ENCODE data around the gene CSAG2. TPM values are rescaled to one million over a fixed set of nuclear protein-coding genes. Genes with fewer than 3 reads are reported as not detected.

Gene CSAG2
- total and polyA plus RNA-seq, 2 experiments from 2014 or later, result not detected

- Mint-ChIP-seq H3K27me3 (ENCODE audit: insufficient read depth, low read depth, poor library complexity) (no peaks in the 10 kb centered on the region), H3K4me1 (no peaks in the 10 kb centered on the region; the same call in 2 of the 3 replicates), H3K4me3 (no peak overlapping the region), H3K36me3 (ENCODE audit: low read depth) (no peaks in the 10 kb centered on the region), H3K27ac (no peak overlapping the region), H3K9me3 (no peaks in the 10 kb centered on the region)
- no peak for DNase-seq (ENCODE audit: low spot score)
- Histone ChIP-seq H3K9me2 (ENCODE audit: insufficient read depth) (no peaks in the 10 kb centered on the region), H3K36me3 (ENCODE audit: insufficient read depth) (no peaks in the 10 kb centered on the region), H3K4me1 (ENCODE audit: insufficient read depth) (no peaks in the 10 kb centered on the region), H3K4me3 (no peak overlapping the region), H4K20me1 (replicated peaks; ENCODE audit: insufficient read depth) (no peaks in the 10 kb centered on the region), H3K79me2 (replicated peaks; ENCODE audit: insufficient read depth) (no peaks in the 10 kb centered on the region), H3K27ac (ENCODE audit: low read depth) (no peak overlapping the region), H3F3A (replicated peaks; ENCODE audit: low read depth) (no peaks in the 10 kb centered on the region), H3K27me3 (ENCODE audit: insufficient read depth) (no peaks in the 10 kb centered on the region), H3K4me2 (no peak overlapping the region), H2AFZ (no peak overlapping the region)
- no peak for ATAC-seq
- TF ChIP-seq CREB1 (CRISPR knock-in tag; IDR thresholded peaks at IDR 0.05; ENCODE audit: low read depth) (no peak), JUNB (IDR thresholded peaks at IDR 0.05; ENCODE audit: unreplicated experiment) (no peak), NANOG (IDR thresholded peaks at IDR 0.05; ENCODE audit: borderline replicate concordance) (no peak), POLR2AphosphoS5 (IDR thresholded peaks at IDR 0.05; ENCODE audit: low read depth) (no peak), EZH2phosphoT487 (IDR thresholded peaks at IDR 0.05; ENCODE audit: unreplicated experiment) (no peak), ZNF331 (CRISPR knock-in tag; IDR thresholded peaks at IDR 0.05; ENCODE audit: low read depth) (no peak), EZH2 (IDR thresholded peaks at IDR 0.05; ENCODE audit: low read depth, unreplicated experiment) (no peak), STAT1 (IDR thresholded peaks at IDR 0.05; ENCODE audit: unreplicated experiment) (no peak), ZNF114 (CRISPR knock-in tag; IDR thresholded peaks at IDR 0.05) (no peak), ETS1 (IDR thresholded peaks at IDR 0.05) (no peak)
- TF ChIP-seq, protein P1, sequence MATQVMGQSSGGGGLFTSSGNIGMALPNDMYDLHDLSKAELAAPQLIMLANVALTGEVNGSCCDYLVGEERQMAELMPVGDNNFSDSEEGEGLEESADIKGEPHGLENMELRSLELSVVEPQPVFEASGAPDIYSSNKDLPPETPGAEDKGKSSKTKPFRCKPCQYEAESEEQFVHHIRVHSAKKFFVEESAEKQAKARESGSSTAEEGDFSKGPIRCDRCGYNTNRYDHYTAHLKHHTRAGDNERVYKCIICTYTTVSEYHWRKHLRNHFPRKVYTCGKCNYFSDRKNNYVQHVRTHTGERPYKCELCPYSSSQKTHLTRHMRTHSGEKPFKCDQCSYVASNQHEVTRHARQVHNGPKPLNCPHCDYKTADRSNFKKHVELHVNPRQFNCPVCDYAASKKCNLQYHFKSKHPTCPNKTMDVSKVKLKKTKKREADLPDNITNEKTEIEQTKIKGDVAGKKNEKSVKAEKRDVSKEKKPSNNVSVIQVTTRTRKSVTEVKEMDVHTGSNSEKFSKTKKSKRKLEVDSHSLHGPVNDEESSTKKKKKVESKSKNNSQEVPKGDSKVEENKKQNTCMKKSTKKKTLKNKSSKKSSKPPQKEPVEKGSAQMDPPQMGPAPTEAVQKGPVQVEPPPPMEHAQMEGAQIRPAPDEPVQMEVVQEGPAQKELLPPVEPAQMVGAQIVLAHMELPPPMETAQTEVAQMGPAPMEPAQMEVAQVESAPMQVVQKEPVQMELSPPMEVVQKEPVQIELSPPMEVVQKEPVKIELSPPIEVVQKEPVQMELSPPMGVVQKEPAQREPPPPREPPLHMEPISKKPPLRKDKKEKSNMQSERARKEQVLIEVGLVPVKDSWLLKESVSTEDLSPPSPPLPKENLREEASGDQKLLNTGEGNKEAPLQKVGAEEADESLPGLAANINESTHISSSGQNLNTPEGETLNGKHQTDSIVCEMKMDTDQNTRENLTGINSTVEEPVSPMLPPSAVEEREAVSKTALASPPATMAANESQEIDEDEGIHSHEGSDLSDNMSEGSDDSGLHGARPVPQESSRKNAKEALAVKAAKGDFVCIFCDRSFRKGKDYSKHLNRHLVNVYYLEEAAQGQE (IDR thresholded peaks at IDR 0.05; ENCODE audit: unreplicated experiment), result no peak
- TF ChIP-seq, protein P2, sequence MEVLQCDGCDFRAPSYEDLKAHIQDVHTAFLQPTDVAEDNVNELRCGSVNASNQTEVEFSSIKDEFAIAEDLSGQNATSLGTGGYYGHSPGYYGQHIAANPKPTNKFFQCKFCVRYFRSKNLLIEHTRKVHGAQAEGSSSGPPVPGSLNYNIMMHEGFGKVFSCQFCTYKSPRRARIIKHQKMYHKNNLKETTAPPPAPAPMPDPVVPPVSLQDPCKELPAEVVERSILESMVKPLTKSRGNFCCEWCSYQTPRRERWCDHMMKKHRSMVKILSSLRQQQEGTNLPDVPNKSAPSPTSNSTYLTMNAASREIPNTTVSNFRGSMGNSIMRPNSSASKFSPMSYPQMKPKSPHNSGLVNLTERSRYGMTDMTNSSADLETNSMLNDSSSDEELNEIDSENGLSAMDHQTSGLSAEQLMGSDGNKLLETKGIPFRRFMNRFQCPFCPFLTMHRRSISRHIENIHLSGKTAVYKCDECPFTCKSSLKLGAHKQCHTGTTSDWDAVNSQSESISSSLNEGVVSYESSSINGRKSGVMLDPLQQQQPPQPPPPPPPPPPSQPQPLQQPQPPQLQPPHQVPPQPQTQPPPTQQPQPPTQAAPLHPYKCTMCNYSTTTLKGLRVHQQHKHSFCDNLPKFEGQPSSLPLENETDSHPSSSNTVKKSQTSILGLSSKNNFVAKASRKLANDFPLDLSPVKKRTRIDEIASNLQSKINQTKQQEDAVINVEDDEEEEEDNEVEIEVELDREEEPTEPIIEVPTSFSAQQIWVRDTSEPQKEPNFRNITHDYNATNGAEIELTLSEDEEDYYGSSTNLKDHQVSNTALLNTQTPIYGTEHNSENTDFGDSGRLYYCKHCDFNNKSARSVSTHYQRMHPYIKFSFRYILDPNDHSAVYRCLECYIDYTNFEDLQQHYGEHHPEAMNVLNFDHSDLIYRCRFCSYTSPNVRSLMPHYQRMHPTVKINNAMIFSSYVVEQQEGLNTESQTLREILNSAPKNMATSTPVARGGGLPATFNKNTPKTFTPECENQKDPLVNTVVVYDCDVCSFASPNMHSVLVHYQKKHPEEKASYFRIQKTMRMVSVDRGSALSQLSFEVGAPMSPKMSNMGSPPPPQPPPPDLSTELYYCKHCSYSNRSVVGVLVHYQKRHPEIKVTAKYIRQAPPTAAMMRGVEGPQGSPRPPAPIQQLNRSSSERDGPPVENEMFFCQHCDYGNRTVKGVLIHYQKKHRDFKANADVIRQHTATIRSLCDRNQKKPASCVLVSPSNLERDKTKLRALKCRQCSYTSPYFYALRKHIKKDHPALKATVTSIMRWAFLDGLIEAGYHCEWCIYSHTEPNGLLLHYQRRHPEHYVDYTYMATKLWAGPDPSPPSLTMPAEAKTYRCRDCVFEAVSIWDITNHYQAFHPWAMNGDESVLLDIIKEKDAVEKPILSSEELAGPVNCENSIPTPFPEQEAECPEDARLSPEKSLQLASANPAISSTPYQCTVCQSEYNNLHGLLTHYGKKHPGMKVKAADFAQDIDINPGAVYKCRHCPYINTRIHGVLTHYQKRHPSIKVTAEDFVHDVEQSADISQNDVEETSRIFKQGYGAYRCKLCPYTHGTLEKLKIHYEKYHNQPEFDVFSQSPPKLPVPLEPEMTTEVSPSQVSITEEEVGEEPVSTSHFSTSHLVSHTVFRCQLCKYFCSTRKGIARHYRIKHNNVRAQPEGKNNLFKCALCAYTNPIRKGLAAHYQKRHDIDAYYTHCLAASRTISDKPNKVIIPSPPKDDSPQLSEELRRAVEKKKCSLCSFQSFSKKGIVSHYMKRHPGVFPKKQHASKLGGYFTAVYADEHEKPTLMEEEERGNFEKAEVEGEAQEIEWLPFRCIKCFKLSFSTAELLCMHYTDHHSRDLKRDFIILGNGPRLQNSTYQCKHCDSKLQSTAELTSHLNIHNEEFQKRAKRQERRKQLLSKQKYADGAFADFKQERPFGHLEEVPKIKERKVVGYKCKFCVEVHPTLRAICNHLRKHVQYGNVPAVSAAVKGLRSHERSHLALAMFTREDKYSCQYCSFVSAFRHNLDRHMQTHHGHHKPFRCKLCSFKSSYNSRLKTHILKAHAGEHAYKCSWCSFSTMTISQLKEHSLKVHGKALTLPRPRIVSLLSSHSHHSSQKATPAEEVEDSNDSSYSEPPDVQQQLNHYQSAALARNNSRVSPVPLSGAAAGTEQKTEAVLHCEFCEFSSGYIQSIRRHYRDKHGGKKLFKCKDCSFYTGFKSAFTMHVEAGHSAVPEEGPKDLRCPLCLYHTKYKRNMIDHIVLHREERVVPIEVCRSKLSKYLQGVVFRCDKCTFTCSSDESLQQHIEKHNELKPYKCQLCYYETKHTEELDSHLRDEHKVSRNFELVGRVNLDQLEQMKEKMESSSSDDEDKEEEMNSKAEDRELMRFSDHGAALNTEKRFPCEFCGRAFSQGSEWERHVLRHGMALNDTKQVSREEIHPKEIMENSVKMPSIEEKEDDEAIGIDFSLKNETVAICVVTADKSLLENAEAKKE (CRISPR knock-in tag; IDR thresholded peaks at IDR 0.05), result no peak
- TF ChIP-seq, protein P3, sequence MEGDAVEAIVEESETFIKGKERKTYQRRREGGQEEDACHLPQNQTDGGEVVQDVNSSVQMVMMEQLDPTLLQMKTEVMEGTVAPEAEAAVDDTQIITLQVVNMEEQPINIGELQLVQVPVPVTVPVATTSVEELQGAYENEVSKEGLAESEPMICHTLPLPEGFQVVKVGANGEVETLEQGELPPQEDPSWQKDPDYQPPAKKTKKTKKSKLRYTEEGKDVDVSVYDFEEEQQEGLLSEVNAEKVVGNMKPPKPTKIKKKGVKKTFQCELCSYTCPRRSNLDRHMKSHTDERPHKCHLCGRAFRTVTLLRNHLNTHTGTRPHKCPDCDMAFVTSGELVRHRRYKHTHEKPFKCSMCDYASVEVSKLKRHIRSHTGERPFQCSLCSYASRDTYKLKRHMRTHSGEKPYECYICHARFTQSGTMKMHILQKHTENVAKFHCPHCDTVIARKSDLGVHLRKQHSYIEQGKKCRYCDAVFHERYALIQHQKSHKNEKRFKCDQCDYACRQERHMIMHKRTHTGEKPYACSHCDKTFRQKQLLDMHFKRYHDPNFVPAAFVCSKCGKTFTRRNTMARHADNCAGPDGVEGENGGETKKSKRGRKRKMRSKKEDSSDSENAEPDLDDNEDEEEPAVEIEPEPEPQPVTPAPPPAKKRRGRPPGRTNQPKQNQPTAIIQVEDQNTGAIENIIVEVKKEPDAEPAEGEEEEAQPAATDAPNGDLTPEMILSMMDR (conservative IDR thresholded peaks at IDR 0.05; ENCODE audit: low read depth in 2 of 2), result no peak
Measured at GRCh38 chrX:152735860-152736511, 26.9 kb upstream of the CSAG2 start.
